Measurements from ENCODE around the gene TEAD4.

GRCh38 chr12:2937500-2937899, 21.7 kb upstream of the TEAD4 start:
- TF ChIP-seq, protein P1, sequence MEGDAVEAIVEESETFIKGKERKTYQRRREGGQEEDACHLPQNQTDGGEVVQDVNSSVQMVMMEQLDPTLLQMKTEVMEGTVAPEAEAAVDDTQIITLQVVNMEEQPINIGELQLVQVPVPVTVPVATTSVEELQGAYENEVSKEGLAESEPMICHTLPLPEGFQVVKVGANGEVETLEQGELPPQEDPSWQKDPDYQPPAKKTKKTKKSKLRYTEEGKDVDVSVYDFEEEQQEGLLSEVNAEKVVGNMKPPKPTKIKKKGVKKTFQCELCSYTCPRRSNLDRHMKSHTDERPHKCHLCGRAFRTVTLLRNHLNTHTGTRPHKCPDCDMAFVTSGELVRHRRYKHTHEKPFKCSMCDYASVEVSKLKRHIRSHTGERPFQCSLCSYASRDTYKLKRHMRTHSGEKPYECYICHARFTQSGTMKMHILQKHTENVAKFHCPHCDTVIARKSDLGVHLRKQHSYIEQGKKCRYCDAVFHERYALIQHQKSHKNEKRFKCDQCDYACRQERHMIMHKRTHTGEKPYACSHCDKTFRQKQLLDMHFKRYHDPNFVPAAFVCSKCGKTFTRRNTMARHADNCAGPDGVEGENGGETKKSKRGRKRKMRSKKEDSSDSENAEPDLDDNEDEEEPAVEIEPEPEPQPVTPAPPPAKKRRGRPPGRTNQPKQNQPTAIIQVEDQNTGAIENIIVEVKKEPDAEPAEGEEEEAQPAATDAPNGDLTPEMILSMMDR (IDR thresholded peaks at IDR 0.05; ENCODE audit: poor library complexity), result no peak
- no peak for TF ChIP-seq EZH2 (IDR thresholded peaks at IDR 0.05; ENCODE audit: borderline replicate concordance)
- no peak for TF ChIP-seq EZH2phosphoT487 (IDR thresholded peaks at IDR 0.05; ENCODE audit: low read depth, severe bottlenecking, unreplicated experiment)

Data from hepatocyte (in vitro differentiated cells).